Stimulated activated CD8-positive, alpha-beta memory T cell treated with anti-CD3 and anti-CD28 coated beads, Interleukin-2, amount 100 ng/mL, for 48 hours (primary cell): ENCODE data around the gene RERE.

Experiments
- DNase-seq, 2 donors: peaks; one replicate each; pipeline ENCODE4 v3.0.0-alpha.2; 2020; ENCODE audit warnings: low read depth in 2 of 2

RERE gene

GRCh38 chr1:8574985-8575384 lies 242.5 kb downstream of the RERE start:
- DNase-seq: no peak

- no peak for DNase-seq
Measured at GRCh38 chr1:8572106-8572505, 245.3 kb downstream of the RERE start.

DNA sequence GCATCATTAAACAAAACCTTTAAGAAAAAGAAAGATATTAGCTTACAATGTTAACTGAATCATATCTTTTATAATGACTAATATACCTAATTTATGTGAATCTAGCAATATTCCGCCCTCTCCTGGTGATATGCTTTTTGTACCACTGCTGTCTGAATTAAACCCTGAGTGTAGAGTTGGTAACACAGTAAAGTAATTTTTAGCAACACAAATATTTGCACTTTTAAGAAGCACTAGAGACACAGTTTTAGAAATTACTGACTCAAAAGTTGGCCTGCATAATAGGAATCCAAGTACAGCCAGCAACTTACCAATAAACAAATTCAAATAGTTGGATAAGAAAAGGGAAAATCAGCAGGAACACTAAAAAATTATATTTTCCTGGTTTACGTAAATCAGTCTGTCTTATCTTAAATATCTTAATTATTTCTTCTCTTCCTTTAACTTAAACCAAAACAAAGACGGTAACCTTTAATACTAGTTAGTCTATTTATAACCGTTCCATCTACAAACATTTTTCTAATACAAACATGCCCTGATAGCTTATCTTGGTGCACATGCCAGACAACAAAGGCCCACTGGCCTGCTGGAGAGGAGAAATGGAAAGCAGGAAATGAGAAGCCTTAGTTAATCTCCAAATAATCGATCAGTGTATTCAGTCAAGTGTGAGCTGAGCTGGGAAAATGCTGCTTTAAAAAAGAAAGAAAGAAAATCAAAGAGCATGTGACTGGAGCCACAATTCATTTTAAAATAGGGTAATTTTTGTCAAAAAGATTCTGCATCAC lies 246.0 kb downstream of the RERE start:
- no peak for DNase-seq

GRCh38 chr1:8570465-8570864 lies 247.0 kb downstream of the RERE start:
- DNase-seq: no peak

GRCh38 chr1:8569242-8569641 lies 248.2 kb downstream of the RERE start:
- DNase-seq: no peak

- DNase-seq: no peak
Measured at GRCh38 chr1:8568837-8569236, 248.6 kb downstream of the RERE start.

GRCh38 chr1:8567146-8567545 lies 250.3 kb downstream of the RERE start:
- no peak for DNase-seq

DNA sequence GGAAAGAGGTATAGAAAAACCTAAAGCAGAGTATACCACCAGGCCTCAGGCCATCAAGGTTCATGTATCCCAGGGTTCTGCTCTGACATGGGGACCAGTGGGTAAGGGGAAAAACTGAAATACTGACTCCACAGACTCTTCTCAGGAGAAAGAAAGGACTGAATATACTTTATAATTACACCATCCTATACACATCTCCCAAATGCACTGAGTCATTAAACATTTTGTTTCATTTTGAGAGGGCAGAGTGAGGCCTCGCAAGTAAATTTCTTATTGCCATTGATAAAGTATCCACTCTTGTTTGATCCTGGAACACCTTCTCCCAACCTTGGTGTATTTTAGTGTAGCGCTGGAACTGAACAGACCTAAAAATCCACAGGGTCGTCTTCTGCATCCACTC lies 251.6 kb downstream of the RERE start:
- DNase-seq: no peak

DNA sequence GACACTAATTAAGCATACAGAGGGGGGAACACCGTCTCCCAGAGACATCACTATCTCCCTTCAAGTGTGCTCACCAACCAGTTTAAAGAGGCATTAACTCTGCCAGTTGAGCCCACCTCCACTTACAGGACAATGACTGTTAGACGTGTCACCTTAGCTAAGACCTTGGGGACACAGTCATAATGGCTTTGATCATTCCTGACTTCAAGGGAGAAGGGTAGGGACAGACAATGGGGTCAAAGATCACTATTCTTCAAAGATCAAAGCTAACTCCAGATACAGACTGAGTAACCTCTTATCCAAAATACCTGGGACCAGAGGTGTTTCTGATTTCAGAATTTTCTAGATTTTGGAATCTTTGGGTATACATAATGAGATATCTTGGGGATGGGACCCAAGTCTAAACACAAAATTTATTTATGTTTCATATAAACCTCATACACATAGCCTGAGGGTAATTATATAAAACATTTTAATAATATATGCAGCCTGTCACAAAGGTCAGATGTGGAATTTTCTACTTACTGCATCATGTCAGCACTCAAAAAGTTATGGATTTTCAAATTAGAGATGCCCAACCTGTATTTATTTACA lies 253.4 kb downstream of the RERE start:
- no peak for DNase-seq

- no peak for DNase-seq
Measured at GRCh38 chr1:8562881-8563865, 254.3 kb downstream of the RERE start.

- DNase-seq: no peak
Measured at GRCh38 chr1:8562222-8562621, 255.2 kb downstream of the RERE start.

- DNase-seq: no peak
Measured at GRCh38 chr1:8560611-8561544, 256.6 kb downstream of the RERE start.

DNA sequence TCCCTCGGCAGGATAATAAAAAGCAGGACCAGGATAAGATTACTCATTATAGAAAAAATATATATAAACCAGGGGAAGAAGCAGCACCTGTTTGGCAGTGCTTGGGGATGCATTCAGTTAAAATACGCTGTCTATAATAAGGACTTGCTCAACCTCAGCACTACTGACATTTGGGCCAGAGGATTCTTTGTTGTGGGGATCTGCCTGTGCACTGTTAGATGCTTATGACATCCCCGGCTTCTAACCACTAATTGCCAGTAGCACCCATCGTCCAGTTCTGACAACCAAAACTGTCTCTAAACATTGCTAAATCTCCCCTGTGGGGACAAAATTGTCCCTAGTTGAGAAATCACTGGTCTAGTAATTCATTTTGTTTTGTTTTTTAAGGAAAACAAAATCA lies 257.4 kb downstream of the RERE start:
- DNase-seq: no peak

DNA sequence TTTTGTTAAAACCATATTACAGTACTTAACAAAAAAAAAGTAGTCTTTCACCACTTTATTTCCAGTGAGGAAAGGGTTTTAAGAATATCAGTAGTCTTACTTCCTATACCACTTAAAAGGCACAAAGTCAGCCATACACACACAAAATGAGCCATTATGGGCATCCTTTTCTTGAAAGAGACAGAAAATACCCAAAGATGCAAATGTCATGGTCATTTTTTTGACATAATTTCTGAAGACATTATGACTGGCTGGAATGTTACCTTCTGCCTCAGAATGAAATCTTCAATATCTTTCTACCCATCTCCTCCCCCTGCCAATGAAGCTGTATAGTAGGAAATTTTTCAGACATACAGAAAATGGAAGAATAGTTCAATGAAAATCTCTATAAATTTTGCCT lies 261.9 kb downstream of the RERE start:
- no peak for DNase-seq

GRCh38 chr1:8554956-8555534 lies 262.4 kb downstream of the RERE start:
- no peak for DNase-seq

GRCh38 chr1:8552820-8553397 lies 264.5 kb downstream of the RERE start:
- DNase-seq: no peak

DNA sequence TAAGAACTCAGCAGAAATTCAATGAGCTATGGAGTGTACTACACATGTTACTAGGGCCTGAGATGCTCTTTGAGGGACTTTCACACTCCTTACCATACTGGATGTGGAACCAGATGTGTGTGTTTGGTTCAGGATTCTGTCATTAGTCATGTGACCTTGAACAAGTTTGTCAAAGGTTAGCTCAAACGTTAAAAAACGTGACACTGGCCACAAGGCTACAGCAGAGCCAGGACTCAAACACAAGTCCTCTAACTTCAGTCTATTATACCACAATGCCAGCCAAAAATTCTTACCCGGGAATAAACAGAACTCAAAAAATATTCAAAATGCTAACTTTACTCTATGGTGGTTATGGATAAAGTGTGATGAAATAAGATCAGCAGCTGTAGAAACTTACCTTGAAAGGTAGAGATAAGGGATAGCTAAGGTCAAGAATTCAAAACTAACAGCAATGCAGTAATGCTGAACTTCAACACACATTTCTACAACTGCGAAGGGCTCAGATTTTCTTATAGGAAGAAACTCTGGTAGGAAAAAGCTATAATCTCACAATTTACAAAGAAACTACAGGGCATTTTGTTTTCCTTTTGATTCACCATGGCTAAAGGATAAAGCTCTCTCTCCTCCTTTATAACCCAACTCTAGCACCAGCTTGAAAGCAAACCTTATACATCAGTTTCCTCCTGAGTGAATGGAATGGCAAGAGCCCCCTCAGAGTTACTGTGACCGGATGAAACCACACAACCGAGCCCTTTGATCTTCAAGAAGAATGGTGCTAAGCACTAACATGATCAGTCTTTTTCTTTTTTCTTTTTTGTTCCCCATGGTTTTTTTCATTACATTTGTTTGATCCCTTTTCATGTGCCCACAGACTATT lies 265.6 kb downstream of the RERE start:
- no peak for DNase-seq

GRCh38 chr1:8551057-8551456 lies 266.4 kb downstream of the RERE start:
- DNase-seq: no peak

- DNase-seq: no peak
Measured at GRCh38 chr1:8547791-8548190, 269.6 kb downstream of the RERE start.

DNA sequence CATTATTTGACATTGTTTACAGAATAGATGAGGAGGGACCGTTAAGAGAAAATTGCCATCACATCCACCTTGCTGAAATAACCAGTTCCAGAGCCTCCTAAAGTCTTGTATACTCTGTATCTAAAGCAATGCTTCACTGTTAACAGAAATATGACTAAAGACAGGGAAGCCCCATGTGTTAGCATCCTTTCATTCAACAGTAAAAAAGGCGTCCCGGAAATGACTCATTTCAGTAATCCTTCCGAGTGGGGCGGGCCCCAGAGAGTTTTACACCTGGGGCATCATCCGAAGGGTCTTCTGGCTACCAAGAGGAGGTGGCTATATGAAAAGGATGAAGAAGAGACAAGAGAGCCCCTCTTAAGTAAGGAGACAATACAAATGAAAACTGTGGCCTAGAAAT lies 272.4 kb downstream of the RERE start:
- no peak for DNase-seq
